HG03460 (cell line): ENCODE results near the gene EIF6.
"Not testable (repeated sequence)": the region's sequence is repeated elsewhere in the genome, so short reads cannot be mapped to it uniquely, and the experiment has no call there.

ENCODE experiments used
- ATAC-seq: cut with Tn5 transposase; IDR thresholded peaks from one replicate; pipeline ENCODE4 v1.9.1; 2021; ENCODE audit not compliant: unreplicated experiment

The EIF6 gene

DNA sequence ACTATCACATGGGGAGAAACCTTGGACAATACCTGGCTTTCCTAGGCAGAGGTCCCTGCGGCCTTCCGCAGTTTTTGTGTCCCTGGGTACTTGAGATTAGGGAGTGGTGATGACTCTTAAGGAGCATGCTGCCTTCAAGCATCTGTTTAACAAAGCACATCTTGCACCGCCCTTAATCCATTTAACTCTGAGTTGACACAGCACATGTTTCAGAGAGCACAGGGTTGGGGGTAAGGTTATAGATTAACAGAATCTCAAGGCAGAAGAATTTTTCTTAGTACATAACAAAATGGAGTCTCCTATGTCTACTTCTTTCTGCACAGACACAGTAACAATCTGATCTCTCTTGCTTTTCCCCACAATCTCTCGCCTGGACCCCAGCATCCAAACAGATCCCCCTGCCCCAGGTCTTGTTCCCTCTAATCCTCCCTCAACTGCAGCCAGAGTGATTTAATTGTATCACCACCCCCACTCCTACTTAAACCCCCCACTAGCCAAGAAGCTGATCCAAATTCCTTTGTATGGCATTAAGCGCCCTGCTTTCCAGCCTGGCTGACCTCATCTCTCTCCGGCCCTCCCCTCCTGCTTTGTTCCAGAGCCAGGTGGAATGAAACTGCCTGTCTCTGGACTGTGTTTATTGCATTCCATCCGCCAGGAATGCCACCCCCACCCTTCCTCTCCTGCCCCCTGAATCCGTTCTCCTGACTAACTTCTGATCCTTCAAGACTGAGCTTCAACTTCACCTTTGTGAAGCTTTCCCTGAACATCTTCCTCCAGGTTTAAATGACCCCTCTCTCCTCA lies 21.6 kb downstream of the EIF6 start:
- not testable (repeated sequence) for ATAC-seq

DNA sequence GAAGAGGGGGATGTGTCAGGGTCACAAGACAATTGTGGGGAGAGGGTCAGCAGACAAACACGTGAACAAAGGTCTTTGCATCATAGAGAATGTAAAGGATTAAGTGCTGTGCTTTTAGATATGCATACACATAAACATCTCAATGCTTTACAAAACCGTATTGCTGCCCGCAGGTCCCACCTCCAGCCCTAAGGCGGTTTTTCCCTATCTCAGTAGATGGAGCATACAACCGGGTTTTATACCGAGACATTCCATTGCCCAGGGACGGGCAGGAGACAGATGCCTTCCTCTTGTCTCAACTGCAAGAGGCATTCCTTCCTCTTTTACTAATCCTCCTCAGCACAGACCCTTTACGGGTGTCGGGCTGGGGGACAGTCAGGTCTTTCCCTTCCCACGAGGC lies 22.3 kb downstream of the EIF6 start:
- ATAC-seq, result not testable (repeated sequence)

DNA sequence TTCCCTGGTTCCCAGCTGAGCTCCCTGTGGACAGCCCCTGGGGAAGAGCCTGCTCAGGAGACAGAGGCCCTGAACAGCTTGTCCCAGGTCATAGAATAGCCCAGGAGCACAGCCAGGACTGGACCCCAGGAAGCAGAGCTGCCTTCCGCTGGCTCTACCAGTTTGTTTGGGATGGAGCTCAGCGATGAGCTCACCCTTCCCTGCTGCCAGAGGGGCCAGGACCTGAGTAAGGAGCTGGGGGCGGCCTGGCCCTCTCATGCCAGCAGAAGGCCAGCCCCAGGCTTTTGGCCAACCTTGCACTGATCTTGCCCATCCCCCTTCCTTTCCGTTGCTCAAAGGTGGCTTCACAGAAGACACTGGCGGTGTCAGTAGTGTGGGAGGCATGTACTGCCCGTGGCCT lies 24.1 kb downstream of the EIF6 start:
- ATAC-seq, result no peak

DNA sequence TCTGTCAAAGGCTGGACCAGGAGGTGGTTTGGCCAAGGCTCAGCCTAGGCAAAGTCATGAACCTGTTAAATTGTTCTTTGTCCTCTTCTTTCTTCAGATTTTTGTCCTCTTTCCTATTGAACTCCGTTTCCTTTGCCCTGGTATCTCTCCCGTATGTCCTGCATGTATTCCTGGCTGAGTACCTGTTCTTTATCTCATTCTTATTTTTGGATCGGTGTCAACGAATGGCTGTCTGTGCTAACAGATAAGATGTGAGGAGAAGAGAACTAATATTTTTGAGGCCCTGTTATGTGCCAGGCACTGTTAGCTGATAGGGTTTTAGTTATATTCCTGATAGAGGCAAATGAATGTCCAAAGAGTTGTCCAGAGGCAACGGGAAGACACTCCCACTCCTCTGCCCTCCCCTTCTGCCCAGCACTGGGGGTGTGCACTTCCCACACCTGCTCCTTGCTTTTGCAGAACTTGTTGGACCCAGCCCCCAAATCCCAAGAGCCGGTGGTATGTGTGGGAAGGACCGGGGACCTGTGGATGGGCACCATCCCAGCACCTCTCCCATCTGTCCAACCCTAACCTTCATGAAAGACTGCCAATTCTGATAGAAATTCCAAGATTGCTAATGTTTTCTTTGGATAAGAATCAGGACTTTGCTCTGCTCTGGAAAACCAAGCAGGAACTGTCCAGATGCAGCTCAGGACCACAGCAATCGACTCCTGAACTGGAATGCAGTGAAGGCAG lies 27.2 kb downstream of the EIF6 start:
- ATAC-seq, result no peak

DNA sequence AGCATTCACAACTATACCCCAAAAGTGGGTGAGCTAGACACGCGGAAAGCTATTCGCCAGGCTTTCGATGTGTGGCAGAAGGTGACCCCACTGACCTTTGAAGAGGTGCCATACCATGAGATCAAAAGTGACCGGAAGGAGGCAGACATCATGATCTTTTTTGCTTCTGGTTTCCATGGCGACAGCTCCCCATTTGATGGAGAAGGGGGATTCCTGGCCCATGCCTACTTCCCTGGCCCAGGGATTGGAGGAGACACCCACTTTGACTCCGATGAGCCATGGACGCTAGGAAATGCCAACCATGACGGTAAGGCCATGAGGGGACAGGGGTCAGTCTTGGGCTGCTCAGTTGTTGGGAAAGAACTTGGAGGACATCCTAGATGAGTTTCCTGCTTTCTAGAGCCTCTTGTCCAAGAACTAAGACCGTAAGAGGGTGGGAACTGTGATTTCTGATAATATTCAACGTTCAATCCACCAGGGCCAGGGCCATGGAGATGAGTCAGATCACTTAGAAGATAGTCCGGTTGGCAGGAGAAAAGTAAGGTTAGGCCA lies 30.0 kb downstream of the EIF6 start:
- no peak for ATAC-seq

DNA sequence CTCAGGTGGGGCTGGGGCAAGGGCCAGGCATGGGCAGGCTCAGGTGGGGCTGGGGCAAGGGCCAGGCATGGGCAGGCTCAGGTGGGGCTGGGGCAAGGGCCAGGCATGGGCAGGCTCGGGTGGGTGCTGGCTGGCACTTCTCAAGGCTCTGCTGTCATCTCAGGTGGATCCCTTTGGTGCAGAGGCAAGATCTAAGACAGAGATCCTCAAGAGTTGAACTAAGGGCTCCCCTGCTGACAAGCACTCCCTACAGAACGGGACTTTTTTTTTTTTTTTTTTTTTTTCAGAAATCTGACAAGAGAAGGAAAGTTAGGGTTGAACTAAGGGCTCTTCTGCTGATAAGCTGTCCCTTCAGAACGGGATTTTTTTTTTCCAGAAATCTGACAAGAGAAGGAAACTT lies 31.6 kb downstream of the EIF6 start:
- ATAC-seq, result no peak

DNA sequence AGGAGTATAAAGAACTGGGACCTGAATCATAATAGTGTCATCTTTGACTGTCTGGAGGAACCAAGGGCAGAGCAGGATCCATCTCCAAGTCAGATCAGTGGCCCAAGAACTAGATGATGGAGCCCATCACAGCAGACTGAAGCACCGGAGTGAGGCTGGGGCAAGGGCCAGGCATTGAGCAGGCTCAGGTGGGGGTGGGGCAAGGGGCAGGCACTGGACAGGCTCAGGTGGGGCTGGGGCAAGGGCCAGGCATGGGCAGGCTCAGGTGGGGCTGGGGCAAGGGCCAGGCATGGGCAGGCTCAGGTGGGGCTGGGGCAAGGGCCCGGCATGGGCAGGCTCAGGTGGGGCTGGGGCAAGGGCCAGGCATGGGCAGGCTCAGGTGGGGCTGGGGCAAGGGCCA lies 32.0 kb downstream of the EIF6 start:
- ATAC-seq, result not testable (repeated sequence)

DNA sequence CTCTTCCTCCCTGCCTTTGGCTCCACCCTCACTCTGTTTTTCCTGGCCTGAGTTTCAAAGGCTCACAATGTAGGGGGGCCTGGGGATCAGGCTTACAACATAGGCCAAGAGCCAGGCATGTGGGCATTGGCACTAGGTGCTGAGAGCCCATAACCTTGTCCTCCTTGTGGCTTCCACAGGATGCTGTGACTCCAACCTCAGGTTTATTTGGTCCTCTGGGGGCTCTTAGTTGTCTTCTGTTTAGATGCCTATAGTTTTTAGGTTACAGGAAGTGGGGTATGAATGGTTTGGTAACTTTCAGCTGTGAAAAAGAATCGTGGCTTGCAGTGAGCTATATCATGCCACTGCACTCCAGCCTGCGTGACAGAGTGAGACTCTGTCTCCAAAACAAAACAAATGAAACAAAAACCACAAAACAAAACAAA lies 32.5 kb downstream of the EIF6 start:
- ATAC-seq, result peak; percentile 90

DNA sequence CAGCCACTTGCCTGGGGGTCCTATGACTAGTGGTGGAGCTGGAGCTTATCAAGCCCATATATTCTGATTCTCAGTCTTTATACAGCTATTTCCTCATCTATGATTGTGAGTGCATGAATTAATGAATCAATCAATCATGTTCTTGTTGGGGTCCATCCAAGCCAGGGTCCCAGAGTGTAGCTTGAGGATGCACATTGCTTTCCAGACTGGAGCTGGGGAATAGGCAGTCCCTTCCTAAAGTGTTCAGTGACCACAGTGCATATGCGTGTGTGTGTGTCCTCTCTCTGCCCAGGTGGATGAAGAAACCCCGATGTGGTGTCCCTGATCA lies 33.0 kb downstream of the EIF6 start:
- ATAC-seq, result no peak

DNA sequence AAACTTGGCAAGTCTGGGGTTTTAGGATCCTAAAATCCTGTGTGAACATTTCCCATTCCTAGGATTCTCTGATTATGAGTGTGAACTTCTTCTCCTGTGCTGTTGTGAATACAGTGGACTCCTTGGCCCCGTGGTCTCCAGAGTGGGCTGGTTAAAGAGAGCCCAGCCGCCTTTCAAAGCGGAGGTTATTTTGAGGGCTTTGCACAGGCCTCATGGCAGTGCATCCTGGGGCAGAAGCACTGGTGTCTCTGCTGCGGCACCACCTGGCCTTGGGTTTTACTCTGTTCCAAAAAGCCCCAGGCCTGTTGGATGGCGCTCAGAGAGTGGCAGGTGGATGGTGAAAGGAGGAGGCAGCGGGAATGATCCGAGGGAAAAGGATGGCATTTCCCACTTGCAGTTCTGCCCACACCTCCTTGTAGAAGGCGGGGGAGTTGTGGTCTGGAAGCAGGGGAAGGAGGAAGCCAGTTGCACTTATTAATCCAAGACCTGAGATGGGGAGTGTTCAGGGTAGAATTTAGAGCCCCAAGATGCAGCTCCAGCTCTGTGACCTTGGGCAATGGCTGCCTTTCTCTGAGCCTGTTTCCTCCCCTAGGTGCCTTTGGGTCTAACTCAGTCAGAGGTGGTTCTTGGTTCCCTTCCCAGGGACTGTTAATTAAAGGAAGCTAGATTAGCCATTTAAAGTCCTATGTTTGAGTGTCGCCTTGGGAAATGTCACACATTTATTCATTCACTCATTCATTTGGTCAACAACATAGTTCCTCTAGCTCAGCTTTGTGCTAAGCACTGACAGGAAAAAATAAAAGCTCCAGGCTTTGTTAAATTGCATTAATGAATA lies 35.7 kb downstream of the EIF6 start:
- ATAC-seq, result no peak

DNA sequence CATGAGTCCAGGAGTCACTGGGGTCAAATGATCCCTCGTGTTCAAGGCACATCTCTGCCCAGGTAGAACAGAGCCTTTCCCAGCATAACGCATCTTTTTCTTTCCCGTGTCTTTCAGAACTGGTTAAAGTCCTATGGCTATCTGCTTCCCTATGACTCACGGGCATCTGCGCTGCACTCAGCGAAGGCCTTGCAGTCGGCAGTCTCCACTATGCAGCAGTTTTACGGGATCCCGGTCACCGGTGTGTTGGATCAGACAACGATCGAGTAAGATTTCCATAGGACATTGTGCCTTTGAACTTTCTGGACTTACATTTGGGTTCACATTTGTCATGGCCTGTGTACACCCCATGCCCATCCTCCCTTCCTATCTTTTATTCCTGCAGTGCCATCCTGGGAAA lies 37.8 kb downstream of the EIF6 start:
- ATAC-seq, result no peak

DNA sequence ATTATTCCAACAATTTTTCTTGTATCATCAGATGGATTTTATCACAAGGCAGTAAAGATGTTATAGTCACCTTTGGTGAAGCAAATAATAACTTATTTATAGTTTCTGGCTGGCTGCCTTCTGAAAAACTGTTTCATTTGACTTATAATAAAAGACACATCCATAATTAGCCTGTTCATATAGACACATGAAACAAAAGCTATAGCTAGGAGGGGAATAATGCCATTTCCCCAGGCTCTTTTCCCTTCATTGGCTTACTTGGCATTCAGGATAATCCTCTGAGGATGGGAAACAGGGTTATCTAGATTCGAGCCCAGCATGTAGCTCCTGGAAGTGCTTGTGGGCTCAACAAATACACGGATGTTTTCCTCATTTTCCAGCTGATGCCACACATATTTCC lies 40.6 kb downstream of the EIF6 start:
- no peak for ATAC-seq

DNA sequence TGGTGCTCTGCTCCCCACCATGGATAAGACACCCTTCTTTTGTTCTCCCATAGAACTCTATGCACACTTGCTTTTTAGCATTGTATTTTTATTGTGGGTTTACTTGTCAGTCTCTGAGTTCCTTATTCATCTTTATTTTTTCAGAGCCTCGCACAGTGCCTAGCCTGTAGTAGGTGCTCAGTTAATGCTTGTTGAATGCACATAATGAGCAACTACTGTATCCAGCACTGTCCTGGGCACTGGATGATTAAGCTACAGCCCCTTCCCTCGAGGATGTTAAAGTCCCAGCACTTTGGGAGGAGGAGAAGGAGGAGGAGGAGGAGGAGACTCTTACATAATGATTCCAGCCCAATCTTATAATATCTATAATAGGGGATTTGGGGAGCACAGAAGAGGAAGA lies 41.3 kb downstream of the EIF6 start:
- no peak for ATAC-seq

DNA sequence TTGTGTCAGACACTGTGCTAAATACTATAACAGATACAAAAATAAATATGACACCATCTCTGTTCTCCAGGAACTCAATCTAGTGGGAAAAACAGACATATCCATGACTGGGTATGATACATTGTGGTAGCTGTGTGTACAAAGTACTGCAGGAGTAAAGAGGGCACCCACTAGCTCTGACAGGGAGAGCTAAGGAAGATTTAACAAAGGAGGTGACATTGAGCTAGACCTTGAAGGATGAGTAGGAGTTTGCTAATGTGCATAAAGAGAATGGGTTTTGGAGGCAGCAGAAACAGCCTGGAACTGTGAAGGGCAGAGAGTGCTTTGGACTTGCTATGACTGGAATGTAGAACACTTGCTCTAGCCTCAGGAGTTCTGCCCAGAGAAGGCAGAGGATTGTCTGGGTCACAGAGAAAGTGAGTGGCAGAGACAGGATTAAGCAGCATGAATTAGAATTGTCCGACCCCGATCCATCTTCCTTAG lies 43.7 kb downstream of the EIF6 start:
- no peak for ATAC-seq

DNA sequence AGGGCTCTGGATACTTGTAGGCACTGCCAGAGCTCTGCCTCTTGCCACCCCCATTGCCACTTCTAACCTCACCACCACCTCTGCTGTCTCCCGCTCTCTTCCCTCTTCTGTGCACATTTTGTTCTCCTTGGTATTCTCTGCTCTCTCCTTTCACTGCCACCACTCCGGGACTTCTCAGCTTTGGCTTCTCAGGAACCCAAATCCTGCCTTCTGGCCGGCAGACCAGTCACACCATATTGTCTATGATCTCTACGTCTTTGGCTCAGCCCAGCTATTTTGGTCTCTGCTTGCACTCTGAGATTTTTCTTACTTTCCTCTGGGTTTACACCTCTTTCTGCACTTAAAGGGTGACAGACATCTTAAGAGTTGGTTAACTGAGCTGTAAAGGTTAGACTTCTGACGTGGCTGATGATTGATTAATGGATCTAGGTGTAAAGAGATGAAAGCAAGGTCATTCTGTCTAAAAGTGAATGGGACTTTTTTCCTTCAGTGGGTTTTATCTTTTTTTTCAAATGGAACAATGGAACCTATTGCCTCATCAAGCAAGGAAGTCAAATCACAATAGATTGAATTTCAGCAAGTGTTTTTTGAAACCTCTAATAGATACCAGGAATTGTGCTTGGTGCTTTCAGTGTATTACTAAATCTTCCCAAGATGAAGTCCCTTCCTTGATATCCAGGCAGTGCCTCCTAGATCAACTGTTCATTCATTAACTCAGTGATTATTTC lies 44.3 kb downstream of the EIF6 start:
- ATAC-seq, result no peak

DNA sequence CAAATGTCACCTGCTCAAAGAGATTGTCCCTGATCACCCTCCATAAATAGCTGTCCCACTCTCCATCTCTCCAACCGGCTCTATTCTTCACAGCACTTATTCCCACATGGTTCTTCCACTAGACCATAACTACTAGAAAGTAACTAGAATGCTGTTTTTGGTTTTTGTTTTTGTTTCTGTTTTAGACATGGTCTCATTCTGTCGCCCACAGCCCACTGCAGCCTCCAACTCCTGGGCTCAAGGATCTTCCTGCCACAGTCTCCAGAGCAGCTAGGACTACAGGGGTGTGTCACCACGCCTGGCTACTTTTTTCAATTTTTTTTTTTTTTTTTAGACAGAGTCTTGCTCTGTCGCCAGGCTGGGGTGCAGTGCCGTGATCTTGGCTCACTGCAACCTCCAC lies 45.8 kb downstream of the EIF6 start:
- ATAC-seq, result no peak

DNA sequence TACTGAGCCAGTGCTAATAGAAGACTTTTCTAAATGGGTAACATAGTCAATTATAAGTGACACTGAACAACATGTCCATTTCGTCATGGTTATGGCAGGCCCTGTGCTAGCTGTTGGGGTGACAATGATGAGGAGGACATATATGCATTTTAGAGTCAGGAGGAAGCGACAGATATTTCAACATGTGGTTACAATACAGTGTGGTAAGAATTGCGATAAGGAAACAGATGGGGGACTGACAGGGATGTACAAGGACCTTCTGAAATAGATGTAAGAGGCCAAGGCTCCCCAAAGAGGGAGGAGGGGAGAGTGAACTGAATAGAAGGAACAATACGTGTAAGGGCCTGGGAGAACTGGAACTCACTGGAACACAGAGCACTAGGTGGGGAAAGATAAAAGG lies 46.4 kb downstream of the EIF6 start:
- no peak for ATAC-seq

DNA sequence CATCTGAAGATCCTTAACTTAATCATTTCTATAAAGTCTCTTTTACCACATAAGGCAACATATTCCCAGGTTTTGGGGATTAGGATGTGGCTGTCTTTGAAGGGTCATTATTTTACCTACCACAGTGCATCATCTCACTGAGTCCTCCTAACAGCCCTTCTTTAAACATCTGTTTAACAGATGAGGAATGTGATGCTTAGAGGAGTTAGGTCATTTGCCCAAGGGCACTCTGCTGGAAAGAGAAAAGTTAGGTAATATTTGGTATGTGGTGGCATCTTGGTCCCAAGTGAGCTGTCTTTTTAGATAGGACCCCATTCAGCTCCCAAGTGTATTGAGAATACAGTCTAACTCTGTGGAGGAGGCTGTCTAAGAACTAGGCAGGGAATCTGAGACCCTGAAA lies 47.1 kb downstream of the EIF6 start:
- no peak for ATAC-seq

DNA sequence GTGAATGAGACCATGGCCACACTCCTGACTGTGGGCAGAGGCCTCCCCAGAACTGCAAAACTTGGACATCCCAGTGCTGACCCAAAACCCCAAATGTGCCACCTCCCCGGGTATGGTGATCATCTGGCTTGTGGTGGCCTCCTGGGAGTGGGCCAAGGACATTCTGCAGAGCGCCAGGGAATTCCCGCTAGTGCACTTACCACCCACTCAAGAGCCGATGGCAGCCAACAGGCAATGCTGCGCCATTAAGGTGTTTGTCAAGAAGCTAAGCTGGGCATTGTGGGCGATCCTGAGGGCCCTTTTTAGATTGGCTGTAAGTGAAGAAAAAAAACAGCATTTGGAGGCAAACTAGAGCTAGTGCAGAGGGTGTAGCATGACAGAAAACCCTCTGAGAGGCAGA lies 48.7 kb downstream of the EIF6 start:
- ATAC-seq, result no peak

DNA sequence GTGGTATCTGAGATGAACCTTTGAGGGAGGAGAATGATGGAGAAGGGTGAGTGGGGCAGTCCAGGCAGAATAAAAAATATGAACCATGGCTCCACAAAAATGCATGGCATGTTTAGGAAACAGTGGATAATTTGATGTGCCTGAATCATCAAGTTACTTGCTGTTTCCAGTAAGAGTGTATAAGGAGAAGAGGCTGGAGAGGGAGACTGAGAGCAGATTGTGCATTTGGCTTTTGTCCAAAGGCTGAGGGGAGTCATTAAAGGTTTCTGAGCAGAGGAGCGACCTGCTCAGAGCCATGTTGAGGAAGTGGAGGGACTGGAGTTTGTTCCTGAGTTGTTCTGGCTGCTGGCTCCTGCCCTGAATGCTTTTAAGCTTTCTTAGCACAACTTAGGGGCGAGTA lies 52.0 kb downstream of the EIF6 start:
- no peak for ATAC-seq
